Measurements from ENCODE around the gene TBL1X.

DNA sequence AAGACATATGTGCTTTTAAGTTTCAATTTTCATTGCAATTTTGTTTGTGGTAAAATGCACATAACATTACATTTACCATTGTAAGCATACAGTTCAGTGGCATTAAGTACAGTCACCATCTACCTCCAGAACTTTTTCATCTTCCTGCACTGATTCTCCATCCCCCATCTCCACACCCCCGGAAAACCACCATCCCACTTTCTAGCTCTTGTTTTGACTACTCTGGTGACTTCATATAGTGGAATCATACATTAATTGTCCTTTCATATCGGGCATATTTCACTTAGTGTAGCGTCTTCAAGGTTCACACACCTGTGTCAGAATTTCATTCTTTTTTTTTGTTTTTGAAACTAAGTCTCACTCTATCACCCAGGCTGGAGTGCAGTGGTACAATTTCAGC lies 157.3 kb downstream of the TBL1X start:
- TF ChIP-seq, protein P1, sequence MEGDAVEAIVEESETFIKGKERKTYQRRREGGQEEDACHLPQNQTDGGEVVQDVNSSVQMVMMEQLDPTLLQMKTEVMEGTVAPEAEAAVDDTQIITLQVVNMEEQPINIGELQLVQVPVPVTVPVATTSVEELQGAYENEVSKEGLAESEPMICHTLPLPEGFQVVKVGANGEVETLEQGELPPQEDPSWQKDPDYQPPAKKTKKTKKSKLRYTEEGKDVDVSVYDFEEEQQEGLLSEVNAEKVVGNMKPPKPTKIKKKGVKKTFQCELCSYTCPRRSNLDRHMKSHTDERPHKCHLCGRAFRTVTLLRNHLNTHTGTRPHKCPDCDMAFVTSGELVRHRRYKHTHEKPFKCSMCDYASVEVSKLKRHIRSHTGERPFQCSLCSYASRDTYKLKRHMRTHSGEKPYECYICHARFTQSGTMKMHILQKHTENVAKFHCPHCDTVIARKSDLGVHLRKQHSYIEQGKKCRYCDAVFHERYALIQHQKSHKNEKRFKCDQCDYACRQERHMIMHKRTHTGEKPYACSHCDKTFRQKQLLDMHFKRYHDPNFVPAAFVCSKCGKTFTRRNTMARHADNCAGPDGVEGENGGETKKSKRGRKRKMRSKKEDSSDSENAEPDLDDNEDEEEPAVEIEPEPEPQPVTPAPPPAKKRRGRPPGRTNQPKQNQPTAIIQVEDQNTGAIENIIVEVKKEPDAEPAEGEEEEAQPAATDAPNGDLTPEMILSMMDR (IDR thresholded peaks at IDR 0.05), result no peak
- no peak for TF ChIP-seq POLR2A (IDR thresholded peaks at IDR 0.05)
- TF ChIP-seq POLR2AphosphoS5 (IDR thresholded peaks at IDR 0.05), result no peak

Measured in breast epithelium (tissue), 3 donors.